Left colon (tissue), 2 donors: ENCODE results near the gene TASL. TPM values are rescaled to one million over a fixed set of nuclear protein-coding genes. Genes with fewer than 3 reads are reported as not detected.

Source experiments
- total RNA-seq, 2 donors: library from RNA; stranded (reverse); fragmentation: NEBNext Ultra II Directional; extraction: Animal tissue kit (Norgen Biotek cat#: 25700); gene quantifications; one replicate each; pipeline ENCODE4 v1.2.1, GENCODE V29; 2021
- donor health status: DM: no; HTN: no; CAD: no.
- donor health status: DM: yes; HTN: yes; CAD: no.

Gene TASL
- total RNA-seq, 2 donors from 2014 or later = 0.40 to 1.4 TPM

Other genes with a start within 250 kb of the TASL start
- gene GK, start 75.7 kb upstream of the TASL start, total RNA-seq = 10 to 100 TPM; 28.2 to 58.9 TPM